Measurements from ENCODE around the gene C1orf87. TPM values are rescaled to one million over a fixed set of nuclear protein-coding genes. Genes with fewer than 3 reads are reported as not detected.

C1orf87 gene
- total RNA-seq, 1 experiment from 2014 or later: not detected

GRCh38 chr1:59999006-59999405 lies 74.6 kb downstream of the C1orf87 start:
- no peak for TF ChIP-seq CTCF (IDR thresholded peaks at IDR 0.05; ENCODE audit: insufficient read depth in 1 of 2, low read depth in 1 of 2, low read length in 1 of 2, severe bottlenecking in 1 of 2, unreplicated experiment in 1 of 2)
- H3K27me3 Mint-ChIP-seq (ENCODE audit: insufficient read depth, unreplicated experiment): no peaks in the 10 kb centered on the region
- H3K27ac Mint-ChIP-seq (ENCODE audit: unreplicated experiment): no peak overlapping the region
- H3K9me3 ChIP-seq: no peaks in the 10 kb centered on the region
- no peaks in the 10 kb centered on the region for H3K36me3 ChIP-seq (ENCODE audit: control insufficient read depth, insufficient read depth, low read length)
- no peaks in the 10 kb centered on the region for H3K4me1 Mint-ChIP-seq (ENCODE audit: low read depth, unreplicated experiment)
- ChIA-PET CTCF (no interaction called here), POLR2A (no interaction called here)
- no peak overlapping the region for H3K4me3 Mint-ChIP-seq (ENCODE audit: unreplicated experiment)
- no peaks in the 10 kb centered on the region for H3K36me3 Mint-ChIP-seq (ENCODE audit: insufficient read depth, unreplicated experiment)
- no peaks in the 10 kb centered on the region for H3K9me3 Mint-ChIP-seq (ENCODE audit: unreplicated experiment)
- BruUV-seq (replicated peaks): no TSS peak
- H3K4me3 ChIP-seq (ENCODE audit: low read depth, low read length): no peak overlapping the region
- no peak for DNase-seq
- intact Hi-C loops (cut with micrococcal nuclease; ENCODE audit: unreplicated experiment): no loop called here
- H3K27me3 ChIP-seq (replicated peaks; ENCODE audit: control insufficient read depth, insufficient read depth, low read length): no peaks in the 10 kb centered on the region
- no peaks in the 10 kb centered on the region for H3K4me1 ChIP-seq

GRCh38 chr1:59997479-59998115 lies 76.0 kb downstream of the C1orf87 start:
- intact Hi-C loops (cut with micrococcal nuclease; ENCODE audit: unreplicated experiment): no loop called here
- CTCF ChIA-PET: no interaction called here
- no peak overlapping the region for H3K4me3 Mint-ChIP-seq (ENCODE audit: unreplicated experiment)
- H3K36me3 Mint-ChIP-seq (ENCODE audit: insufficient read depth, unreplicated experiment): no peaks in the 10 kb centered on the region
- DNase-seq: no peak
- Histone ChIP-seq H3K4me3 (ENCODE audit: low read depth, low read length) (no peak overlapping the region), H3K4me1 (no peaks in the 10 kb centered on the region), H3K9me3 (no peaks in the 10 kb centered on the region), H3K27me3 (replicated peaks; ENCODE audit: control insufficient read depth, insufficient read depth, low read length) (no peaks in the 10 kb centered on the region), H3K36me3 (ENCODE audit: control insufficient read depth, insufficient read depth, low read length) (no peaks in the 10 kb centered on the region)
- H3K27ac Mint-ChIP-seq (ENCODE audit: unreplicated experiment): no peak overlapping the region
- no TSS peak for BruUV-seq (replicated peaks)
- POLR2A ChIA-PET: no interaction called here
- H3K27me3 Mint-ChIP-seq (ENCODE audit: insufficient read depth, unreplicated experiment): no peaks in the 10 kb centered on the region
- H3K4me1 Mint-ChIP-seq (ENCODE audit: low read depth, unreplicated experiment): no peaks in the 10 kb centered on the region
- no peak for TF ChIP-seq CTCF (IDR thresholded peaks at IDR 0.05; ENCODE audit: insufficient read depth in 1 of 2, low read depth in 1 of 2, low read length in 1 of 2, severe bottlenecking in 1 of 2, unreplicated experiment in 1 of 2)
- no peaks in the 10 kb centered on the region for H3K9me3 Mint-ChIP-seq (ENCODE audit: unreplicated experiment)

- H3K4me3 ChIP-seq (ENCODE audit: low read depth, low read length): no peak overlapping the region
- H3K36me3 Mint-ChIP-seq (ENCODE audit: insufficient read depth, unreplicated experiment): no peaks in the 10 kb centered on the region
- H3K4me1 ChIP-seq: no peaks in the 10 kb centered on the region
- no peaks in the 10 kb centered on the region for H3K9me3 ChIP-seq
- no peaks in the 10 kb centered on the region for H3K4me1 Mint-ChIP-seq (ENCODE audit: low read depth, unreplicated experiment)
- DNase-seq: no peak
- BruUV-seq (replicated peaks): no TSS peak
- H3K9me3 Mint-ChIP-seq (ENCODE audit: unreplicated experiment): no peaks in the 10 kb centered on the region
- TF ChIP-seq CTCF (IDR thresholded peaks at IDR 0.05; ENCODE audit: insufficient read depth in 1 of 2, low read depth in 1 of 2, low read length in 1 of 2, severe bottlenecking in 1 of 2, unreplicated experiment in 1 of 2): no peak
- H3K27me3 ChIP-seq (replicated peaks; ENCODE audit: control insufficient read depth, insufficient read depth, low read length): no peaks in the 10 kb centered on the region
- ChIA-PET POLR2A (no interaction called here), CTCF (no interaction called here)
- no peak overlapping the region for H3K4me3 Mint-ChIP-seq (ENCODE audit: unreplicated experiment)
- H3K36me3 ChIP-seq (ENCODE audit: control insufficient read depth, insufficient read depth, low read length): no peaks in the 10 kb centered on the region
- peaks cover 3% of the 10 kb centered on the region for H3K27me3 Mint-ChIP-seq (ENCODE audit: insufficient read depth, unreplicated experiment)
- intact Hi-C loops (cut with micrococcal nuclease; ENCODE audit: unreplicated experiment): no loop called here
- H3K27ac Mint-ChIP-seq (ENCODE audit: unreplicated experiment): no peak overlapping the region
These were observed 79.0 kb downstream of the C1orf87 start for GRCh38 chr1:59994302-59995198.

Data from Caco-2 (cell line).